G401 (cell line): Measurements from ENCODE around the gene SP100. TPM values are rescaled to one million over a fixed set of nuclear protein-coding genes. Genes with fewer than 3 reads are reported as not detected.

Source experiments
- DNase-seq: peaks from one replicate; pipeline ENCODE4 v3.0.0-alpha.2; 2015; ENCODE audit warnings: low spot score
- in situ Hi-C: cut with HindIII; loops from 2 replicates; pipeline ENCODE4 v1.10.0; 2016; ENCODE audit warnings: low sequenced_read_pairs, mixed read lengths
- total RNA-seq: library from RNA; depleted of rRNA; stranded (reverse); fragments of >200 nt; shearing (Covaris generic); gene quantifications from 2 replicates; pipeline ENCODE4 v1.2.3, GENCODE V29; 2014

Gene SP100
- total RNA-seq, 1 experiment from 2014 or later: 1.2 TPM

GRCh38 chr2:230520061-230520874 lies 104.3 kb downstream of the SP100 start:
- in situ Hi-C loops: no loop called here
- no peak for DNase-seq

- no peak for DNase-seq
- in situ Hi-C loops: no loop called here
Observed at GRCh38 chr2:230520875-230521155, 104.8 kb downstream of the SP100 start.

GRCh38 chr2:230521386-230521785 lies 105.4 kb downstream of the SP100 start:
- no peak for DNase-seq
- in situ Hi-C loops: no loop called here

- no peak for DNase-seq
- in situ Hi-C loops: no loop called here
Observed at GRCh38 chr2:230525682-230526081, 109.7 kb downstream of the SP100 start.

- in situ Hi-C loops: no loop called here
Observed at GRCh38 chr2:230537531-230537976, 121.6 kb downstream of the SP100 start.

GRCh38 chr2:230540332-230540731 lies 124.3 kb downstream of the SP100 start:
- no peak for DNase-seq
- in situ Hi-C loops: no loop called here

More at GRCh38 chr2:230537531-230537976, 121.6 kb downstream of the SP100 start:
- no peak for DNase-seq

GRCh38 chr2:230541934-230542380 lies 126.0 kb downstream of the SP100 start:
- in situ Hi-C loops: no loop called here
- no peak for DNase-seq

GRCh38 chr2:230542751-230543150 lies 126.8 kb downstream of the SP100 start:
- in situ Hi-C loops: no loop called here
- DNase-seq: no peak

GRCh38 chr2:230552181-230552580 lies 136.2 kb downstream of the SP100 start:
- DNase-seq: no peak
- in situ Hi-C loops: no loop called here

GRCh38 chr2:230557065-230557464 lies 141.1 kb downstream of the SP100 start:
- in situ Hi-C loops: no loop called here

GRCh38 chr2:230564805-230565779 lies 149.1 kb downstream of the SP100 start:
- in situ Hi-C loops: no loop called here
- DNase-seq: no peak

More at GRCh38 chr2:230557065-230557464, 141.1 kb downstream of the SP100 start:
- DNase-seq: no peak

- in situ Hi-C loops: no loop called here
Observed at GRCh38 chr2:230569298-230569697, 153.3 kb downstream of the SP100 start.

GRCh38 chr2:230570987-230571386 lies 155.0 kb downstream of the SP100 start:
- in situ Hi-C loops: no loop called here

More at GRCh38 chr2:230569298-230569697, 153.3 kb downstream of the SP100 start:
- DNase-seq: no peak

GRCh38 chr2:230575642-230576324 lies 159.8 kb downstream of the SP100 start:
- DNase-seq: no peak
- in situ Hi-C loops: no loop called here

More at GRCh38 chr2:230570987-230571386, 155.0 kb downstream of the SP100 start:
- DNase-seq: no peak

GRCh38 chr2:230577114-230577513 lies 161.1 kb downstream of the SP100 start:
- in situ Hi-C loops: no loop called here
- DNase-seq: no peak

- no peak for DNase-seq
- in situ Hi-C loops: no loop called here
Observed at GRCh38 chr2:230578106-230578505, 162.1 kb downstream of the SP100 start.

- in situ Hi-C loops: no loop called here
Observed at GRCh38 chr2:230582851-230583283, 166.9 kb downstream of the SP100 start.

GRCh38 chr2:230583581-230583980 lies 167.6 kb downstream of the SP100 start:
- in situ Hi-C loops: no loop called here
- no peak for DNase-seq

More at GRCh38 chr2:230582851-230583283, 166.9 kb downstream of the SP100 start:
- DNase-seq: no peak

GRCh38 chr2:230586328-230586982 lies 170.5 kb downstream of the SP100 start:
- in situ Hi-C loops: no loop called here
- DNase-seq: no peak
